ENCODE measurements around the gene NR2F6. TPM values are rescaled to one million over a fixed set of nuclear protein-coding genes. Genes with fewer than 3 reads are reported as not detected.

NR2F6 gene
- polyA plus RNA-seq, 2 of the 4 experiments (the other 2 are of a cell fraction), result 31.9 to 42.1 TPM

DNA sequence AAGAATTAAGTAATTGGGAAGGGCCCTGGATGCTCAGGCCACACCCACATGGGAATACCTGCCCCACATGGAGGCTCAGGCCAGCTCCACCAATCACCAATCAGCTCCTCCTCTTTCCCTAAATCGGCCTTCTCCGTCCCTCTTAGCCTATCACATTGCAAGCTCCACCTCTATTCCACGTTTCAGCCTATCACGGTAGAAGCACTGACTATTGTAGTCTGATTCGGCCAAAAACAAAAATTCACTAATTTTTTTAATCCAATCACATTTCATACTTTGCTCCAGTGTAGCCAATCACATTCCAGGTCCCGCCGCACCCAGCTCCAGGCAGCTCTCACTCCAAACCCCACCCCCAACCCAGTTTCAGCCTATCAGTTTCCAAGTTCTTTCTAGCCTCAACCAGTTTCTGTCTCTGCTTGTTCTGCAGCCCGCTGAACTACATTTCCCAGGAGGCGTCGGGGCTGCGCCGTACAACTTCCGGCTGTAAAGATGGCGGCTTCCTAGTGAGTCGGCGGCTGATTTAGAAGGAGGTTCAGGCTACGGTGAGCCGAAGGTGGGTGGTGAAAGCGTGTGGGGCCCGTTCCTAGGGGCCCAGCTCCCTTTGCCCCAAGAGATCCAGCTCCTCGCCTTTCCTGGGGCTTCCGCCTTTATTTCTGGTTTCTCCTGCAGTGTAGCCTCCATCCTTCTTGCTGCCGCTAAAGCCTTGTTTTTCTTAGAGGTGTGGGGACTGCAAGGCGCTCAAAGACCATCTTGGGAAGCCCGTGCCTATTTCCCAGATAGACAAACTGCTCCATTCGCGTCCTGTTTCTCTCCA is 21.5 kb upstream of the NR2F6 start, which contains the start of gene BABAM1 (continued):
- TF ChIP-seq RFX5 (IDR thresholded peaks at IDR 0.05) (0 out of 2 replicates have a peak, but pooled peaks have one; percentile 46), EHMT2 (IDR thresholded peaks at IDR 0.05; ENCODE audit: low read depth) (no peak), FOXS1 (CRISPR knock-in tag; IDR thresholded peaks at IDR 0.05) (peak; percentile 92), HOXA7 (CRISPR knock-in tag; IDR thresholded peaks at IDR 0.05) (no peak), RARB (CRISPR knock-in tag; IDR thresholded peaks at IDR 0.05) (no peak), NR3C1 (IDR thresholded peaks at IDR 0.05) (no peak)
- TF ChIP-seq, protein P1, sequence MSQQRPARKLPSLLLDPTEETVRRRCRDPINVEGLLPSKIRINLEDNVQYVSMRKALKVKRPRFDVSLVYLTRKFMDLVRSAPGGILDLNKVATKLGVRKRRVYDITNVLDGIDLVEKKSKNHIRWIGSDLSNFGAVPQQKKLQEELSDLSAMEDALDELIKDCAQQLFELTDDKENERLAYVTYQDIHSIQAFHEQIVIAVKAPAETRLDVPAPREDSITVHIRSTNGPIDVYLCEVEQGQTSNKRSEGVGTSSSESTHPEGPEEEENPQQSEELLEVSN (IDR thresholded peaks at IDR 0.05; ENCODE audit: borderline replicate concordance, low read depth), result no peak

DNA sequence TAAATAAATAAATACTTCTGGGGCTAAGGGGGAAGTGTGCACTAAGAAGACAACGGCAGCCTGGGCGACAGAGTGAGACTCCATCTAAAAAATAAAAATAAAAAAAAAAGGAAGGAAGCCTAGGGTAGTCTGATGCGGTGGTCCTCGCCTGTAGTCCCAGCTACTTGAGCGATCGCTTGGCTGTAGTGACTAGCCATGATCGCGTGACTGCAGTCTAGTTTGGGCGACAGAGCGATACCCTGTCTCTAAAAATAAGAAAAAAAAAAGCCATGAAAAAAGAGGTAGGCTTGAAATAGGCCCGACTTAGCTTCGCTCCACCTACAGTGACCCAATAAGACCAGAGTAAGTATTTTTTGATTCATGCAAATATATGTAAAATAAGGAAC is 20.9 kb upstream of the NR2F6 start:
- peak overlapping the region in 1 of 2 experiments; percentile 42; a peak in 2 of 6 replicates for H3K27ac ChIP-seq
- no peak overlapping the region for H3K4me2 ChIP-seq
- ATAC-seq, result no peak
- DNase-seq (ENCODE audit: low read depth in 1 of 2, low spot score in 1 of 2), result no peak
- H3K4me1 ChIP-seq, result peaks cover 4% of the 10 kb centered on the region; the same call in 2 of the 3 replicates
- TF ChIP-seq KDM1A (IDR thresholded peaks at IDR 0.05; ENCODE audit: low read depth) (no peak), HOXB5 (CRISPR knock-in tag; IDR thresholded peaks at IDR 0.05) (no peak), ZC3H11A (IDR thresholded peaks at IDR 0.05) (no peak)
- TF ChIP-seq, protein P2, sequence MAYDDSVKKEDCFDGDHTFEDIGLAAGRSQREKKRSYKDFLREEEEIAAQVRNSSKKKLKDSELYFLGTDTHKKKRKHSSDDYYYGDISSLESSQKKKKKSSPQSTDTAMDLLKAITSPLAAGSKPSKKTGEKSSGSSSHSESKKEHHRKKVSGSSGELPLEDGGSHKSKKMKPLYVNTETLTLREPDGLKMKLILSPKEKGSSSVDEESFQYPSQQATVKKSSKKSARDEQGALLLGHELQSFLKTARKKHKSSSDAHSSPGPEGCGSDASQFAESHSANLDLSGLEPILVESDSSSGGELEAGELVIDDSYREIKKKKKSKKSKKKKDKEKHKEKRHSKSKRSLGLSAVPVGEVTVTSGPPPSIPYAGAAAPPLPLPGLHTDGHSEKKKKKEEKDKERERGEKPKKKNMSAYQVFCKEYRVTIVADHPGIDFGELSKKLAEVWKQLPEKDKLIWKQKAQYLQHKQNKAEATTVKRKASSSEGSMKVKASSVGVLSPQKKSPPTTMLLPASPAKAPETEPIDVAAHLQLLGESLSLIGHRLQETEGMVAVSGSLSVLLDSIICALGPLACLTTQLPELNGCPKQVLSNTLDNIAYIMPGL (CRISPR knock-in tag; IDR thresholded peaks at IDR 0.05; ENCODE audit: borderline replicate concordance), result no peak
- H3K4me3 ChIP-seq, result no peak overlapping the region
- WGBS (ENCODE audit: missing lambda C conversion rate), result 93% methylated on average over 12 of the region's 12 CpGs
- ChIA-PET CTCF (interaction anchor here (0.6 to 1.9 kb wide), 3 partner anchors 16 to 239 kb away, joined by 3 to 8 read pairs (median 4); partner anchors contain the start of gene ANKLE1), POLR2A (interaction anchor here (0.5 to 1.2 kb wide), 11 partner anchors 8 to 74 kb away, joined by 3 to 7 read pairs (median 3); partner anchors contain the start of genes DDA1, OCEL1 and USE1)
- FAIRE-seq, result no peak
- H3K9me3 ChIP-seq, result no peaks in the 10 kb centered on the region

DNA sequence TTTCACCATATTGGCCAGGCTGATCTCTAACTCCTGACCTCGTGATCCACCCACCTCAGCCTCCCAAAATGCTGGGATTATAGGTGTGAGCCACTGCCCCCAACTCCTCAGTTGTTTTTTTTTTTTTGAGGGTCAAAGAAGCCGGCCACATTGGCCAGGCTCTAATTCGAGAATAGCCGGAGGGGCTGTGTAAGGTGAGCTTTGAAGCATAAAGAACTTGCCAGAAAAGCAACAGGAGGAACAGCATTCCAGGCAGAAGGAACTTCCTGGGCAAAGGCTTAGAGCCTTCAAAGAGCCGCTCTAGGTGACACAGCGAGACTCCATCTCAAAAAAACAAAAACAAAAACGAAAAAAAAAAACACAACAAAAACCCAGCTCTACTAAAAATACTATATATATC is 20.3 kb upstream of the NR2F6 start:
- peak overlapping the region in 1 of 2 experiments; percentile 42; a peak in 1 of 6 replicates for H3K27ac ChIP-seq
- ChIA-PET POLR2A (no interaction called here), CTCF (interaction anchor here (0.8 to 2.8 kb wide), 3 partner anchors 12 to 40 kb away, joined by 3 to 12 read pairs (median 4); partner anchors contain the start of gene OCEL1)
- no peak overlapping the region for H3K4me2 ChIP-seq
- DNase-seq (ENCODE audit: low read depth in 1 of 2, low spot score in 1 of 2) (no peak), FAIRE-seq (no peak), ATAC-seq (no peak)
- 77% methylated on average over 7 of the region's 7 CpGs for WGBS (ENCODE audit: missing lambda C conversion rate)
- no peak overlapping the region for H3K4me3 ChIP-seq
- H3K9me3 ChIP-seq, result no peaks in the 10 kb centered on the region
- peaks cover 4% of the 10 kb centered on the region; the same call in 2 of the 3 replicates for H3K4me1 ChIP-seq
- no peak for TF ChIP-seq RCOR1 (IDR thresholded peaks at IDR 0.05; ENCODE audit: low read depth, low read length)
- TF ChIP-seq NR3C1 (IDR thresholded peaks at IDR 0.05), result no peak
- no peak for TF ChIP-seq HOXA7 (CRISPR knock-in tag; IDR thresholded peaks at IDR 0.05)
- no peak for TF ChIP-seq FOSL2 (IDR thresholded peaks at IDR 0.05)
- no peak for TF ChIP-seq FOSL2 (CRISPR knock-in tag; IDR thresholded peaks at IDR 0.05)
- TF ChIP-seq, protein P3, sequence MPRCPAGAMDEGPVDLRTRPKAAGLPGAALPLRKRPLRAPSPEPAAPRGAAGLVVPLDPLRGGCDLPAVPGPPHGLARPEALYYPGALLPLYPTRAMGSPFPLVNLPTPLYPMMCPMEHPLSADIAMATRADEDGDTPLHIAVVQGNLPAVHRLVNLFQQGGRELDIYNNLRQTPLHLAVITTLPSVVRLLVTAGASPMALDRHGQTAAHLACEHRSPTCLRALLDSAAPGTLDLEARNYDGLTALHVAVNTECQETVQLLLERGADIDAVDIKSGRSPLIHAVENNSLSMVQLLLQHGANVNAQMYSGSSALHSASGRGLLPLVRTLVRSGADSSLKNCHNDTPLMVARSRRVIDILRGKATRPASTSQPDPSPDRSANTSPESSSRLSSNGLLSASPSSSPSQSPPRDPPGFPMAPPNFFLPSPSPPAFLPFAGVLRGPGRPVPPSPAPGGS (IDR thresholded peaks at IDR 0.05), result no peak
- TF ChIP-seq EHMT2 (IDR thresholded peaks at IDR 0.05; ENCODE audit: low read depth), result no peak
- TF ChIP-seq SMC3 (IDR thresholded peaks at IDR 0.05), result no peak
- no peak for TF ChIP-seq ZSCAN20 (CRISPR knock-in tag; IDR thresholded peaks at IDR 0.05)
- TF ChIP-seq RNF2 (IDR thresholded peaks at IDR 0.05; ENCODE audit: borderline replicate concordance, low read depth), result no peak
- TF ChIP-seq NFE2L2 (conservative IDR thresholded peaks at IDR 0.05; ENCODE audit: low read length), result no peak
- TF ChIP-seq, protein P4, sequence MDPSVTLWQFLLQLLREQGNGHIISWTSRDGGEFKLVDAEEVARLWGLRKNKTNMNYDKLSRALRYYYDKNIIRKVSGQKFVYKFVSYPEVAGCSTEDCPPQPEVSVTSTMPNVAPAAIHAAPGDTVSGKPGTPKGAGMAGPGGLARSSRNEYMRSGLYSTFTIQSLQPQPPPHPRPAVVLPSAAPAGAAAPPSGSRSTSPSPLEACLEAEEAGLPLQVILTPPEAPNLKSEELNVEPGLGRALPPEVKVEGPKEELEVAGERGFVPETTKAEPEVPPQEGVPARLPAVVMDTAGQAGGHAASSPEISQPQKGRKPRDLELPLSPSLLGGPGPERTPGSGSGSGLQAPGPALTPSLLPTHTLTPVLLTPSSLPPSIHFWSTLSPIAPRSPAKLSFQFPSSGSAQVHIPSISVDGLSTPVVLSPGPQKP (IDR thresholded peaks at IDR 0.05; ENCODE audit: low read depth, low read length), result no peak
- no peak for TF ChIP-seq CEBPB (IDR thresholded peaks at IDR 0.05)
- TF ChIP-seq CHD2 (IDR thresholded peaks at IDR 0.05; ENCODE audit: low read length, partially characterized antibody), result no peak
- TF ChIP-seq, protein P5, sequence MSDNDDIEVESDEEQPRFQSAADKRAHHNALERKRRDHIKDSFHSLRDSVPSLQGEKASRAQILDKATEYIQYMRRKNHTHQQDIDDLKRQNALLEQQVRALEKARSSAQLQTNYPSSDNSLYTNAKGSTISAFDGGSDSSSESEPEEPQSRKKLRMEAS (IDR thresholded peaks at IDR 0.05), result no peak
- TF ChIP-seq, protein P6, sequence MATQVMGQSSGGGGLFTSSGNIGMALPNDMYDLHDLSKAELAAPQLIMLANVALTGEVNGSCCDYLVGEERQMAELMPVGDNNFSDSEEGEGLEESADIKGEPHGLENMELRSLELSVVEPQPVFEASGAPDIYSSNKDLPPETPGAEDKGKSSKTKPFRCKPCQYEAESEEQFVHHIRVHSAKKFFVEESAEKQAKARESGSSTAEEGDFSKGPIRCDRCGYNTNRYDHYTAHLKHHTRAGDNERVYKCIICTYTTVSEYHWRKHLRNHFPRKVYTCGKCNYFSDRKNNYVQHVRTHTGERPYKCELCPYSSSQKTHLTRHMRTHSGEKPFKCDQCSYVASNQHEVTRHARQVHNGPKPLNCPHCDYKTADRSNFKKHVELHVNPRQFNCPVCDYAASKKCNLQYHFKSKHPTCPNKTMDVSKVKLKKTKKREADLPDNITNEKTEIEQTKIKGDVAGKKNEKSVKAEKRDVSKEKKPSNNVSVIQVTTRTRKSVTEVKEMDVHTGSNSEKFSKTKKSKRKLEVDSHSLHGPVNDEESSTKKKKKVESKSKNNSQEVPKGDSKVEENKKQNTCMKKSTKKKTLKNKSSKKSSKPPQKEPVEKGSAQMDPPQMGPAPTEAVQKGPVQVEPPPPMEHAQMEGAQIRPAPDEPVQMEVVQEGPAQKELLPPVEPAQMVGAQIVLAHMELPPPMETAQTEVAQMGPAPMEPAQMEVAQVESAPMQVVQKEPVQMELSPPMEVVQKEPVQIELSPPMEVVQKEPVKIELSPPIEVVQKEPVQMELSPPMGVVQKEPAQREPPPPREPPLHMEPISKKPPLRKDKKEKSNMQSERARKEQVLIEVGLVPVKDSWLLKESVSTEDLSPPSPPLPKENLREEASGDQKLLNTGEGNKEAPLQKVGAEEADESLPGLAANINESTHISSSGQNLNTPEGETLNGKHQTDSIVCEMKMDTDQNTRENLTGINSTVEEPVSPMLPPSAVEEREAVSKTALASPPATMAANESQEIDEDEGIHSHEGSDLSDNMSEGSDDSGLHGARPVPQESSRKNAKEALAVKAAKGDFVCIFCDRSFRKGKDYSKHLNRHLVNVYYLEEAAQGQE (IDR thresholded peaks at IDR 0.05), result no peak
- no peak for TF ChIP-seq EHF (CRISPR knock-in tag; IDR thresholded peaks at IDR 0.05)
- no peak for TF ChIP-seq CBX8 (IDR thresholded peaks at IDR 0.05)

Measured in A549 (cell line).